Right lobe of liver (tissue), 6 donors: ENCODE results near the gene GPR158. TPM values are rescaled to one million over a fixed set of nuclear protein-coding genes. Genes with fewer than 3 reads are reported as not detected.
"Not testable (repeated sequence)": the region's sequence is repeated elsewhere in the genome, so short reads cannot be mapped to it uniquely, and the experiment has no call there.

Experiments used
- ATAC-seq, 4 donors: fragments of 200-7000 bp; cut with Tn5 transposase; one replicate each; pipeline ENCODE4 v1.9.1; 2020; ENCODE audit warnings: mild to moderate bottlenecking in 4 of 4, moderate library complexity in 4 of 4
- DNase-seq, 3 donors: peaks; one replicate each; pipeline ENCODE4 v3.0.0-alpha.2; 2020
- H3K27ac ChIP-seq, 3 donors: fragments of 200-600 bp; one replicate each; pipeline ENCODE4 v1.8.0; 2022
- H3K27me3 ChIP-seq, 2 donors: fragments of 200-600 bp; one replicate each; pipeline ENCODE4 v1.8.0; 2022
- H3K36me3 ChIP-seq, 4 donors: fragments of 200-600 bp; sonication (generic) in 1 of 4; one replicate each; pipeline versions ENCODE4 v1.5.1 to v1.8.0; 2017 to 2022; ENCODE audit warnings: control low read depth in 1 of 4
- H3K4me1 ChIP-seq, 4 donors: fragments of 200-600 bp; sonication (generic) in 1 of 4; one replicate each; pipeline versions ENCODE4 v1.5.1 to v1.8.0; 2017 to 2022; ENCODE audit warnings: control low read depth in 1 of 4
- H3K4me3 ChIP-seq, 3 donors: fragments of 200-600 bp; one replicate each; pipeline ENCODE4 v1.8.0; 2022
- H3K9me3 ChIP-seq, 4 donors: fragments of 200-600 bp; sonication (generic) in 1 of 4; one replicate each; pipeline versions ENCODE4 v1.5.1 to v1.8.0; 2017 to 2022; ENCODE audit warnings: control low read depth in 1 of 4
- CTCF ChIP-seq, 4 donors: fragments of 200-600 bp in 3 of 4; fragments of 450-650 bp in 1 of 4; IDR thresholded peaks; one replicate each; pipeline versions ENCODE4 v1.5.1 to v1.8.0; 2016 to 2022; ENCODE audit warnings: antibody characterized with exemption in 4 of 4, mild to moderate bottlenecking in 2 of 4
- POLR2A ChIP-seq: fragments of 450-650 bp; IDR thresholded peaks from one replicate; pipeline ENCODE4 v1.6.1; 2017; ENCODE audit warnings: antibody characterized with exemption, mild to moderate bottlenecking
- WGBS: methylation state at CpG from one replicate; pipeline ENCODE4 v1.1.6; 2018; ENCODE audit warnings: low coverage, low lambda C conversion rate; ENCODE audit not compliant: insufficient coverage; ENCODE audit errors: missing lambda C conversion rate; 5-methylcytosine and 5-hydroxymethylcytosine counted together
- intact Hi-C, 2 donors: fragments of 100-400 bp; cut with DNase I; formaldehyde crosslinking; loops; one replicate each; pipeline versions ENCODE4 v1.11.2 to v1.14.1; 2022
- total RNA-seq, 6 experiments: library from RNA; depleted of rRNA in 2 of 6; stranded (reverse); fragments of >200 nt in 2 of 6; fragmentation: NEBNext Ultra II Directional in 3 of 6; extraction: Animal tissue kit (Norgen Biotek cat#: 25700) in 3 of 6; gene quantifications; one replicate each; pipeline versions ENCODE4 v1.1.0 to v1.2.4, GENCODE V29; 2016 to 2023
- donor health status: DM: no; HTN: yes; CAD: no.
- donor health status: DM: no; HTN: no; CAD: no.
- donor health status: DM: no; HTN: no; CAD: no.
- donor health status: DM: no; HTN: yes; CAD: no.
- donor health status: DM: no; HTN: yes; CAD: no.

Gene GPR158
- total RNA-seq, 6 experiments from 2014 or later = 0.04 to 0.14 TPM; not detected in 4

- WGBS = 36% methylated on average over 3 of the region's 3 CpGs
These were observed 133.5 kb downstream of the GPR158 start for GRCh38 chr10:25308278-25308677.

GRCh38 chr10:25317596-25318211, 142.9 kb downstream of the GPR158 start:
- intact Hi-C loops, DNase-seq, ATAC-seq, H3K27ac ChIP-seq, H3K4me1 ChIP-seq, H3K4me3 ChIP-seq, H3K27me3 ChIP-seq, H3K36me3 ChIP-seq, H3K9me3 ChIP-seq: not testable (repeated sequence)
- 63% methylated on average over 9 of the region's 9 CpGs for WGBS

More at GRCh38 chr10:25308278-25308677, 133.5 kb downstream of the GPR158 start:
- ATAC-seq = no peak
- no peak for DNase-seq
- H3K27me3 ChIP-seq = no peaks in the 10 kb centered on the region
- no peaks in the 10 kb centered on the region for H3K36me3 ChIP-seq
- TF ChIP-seq CTCF (IDR thresholded peaks at IDR 0.05) = no peak
- H3K4me3 ChIP-seq = no peak overlapping the region
- intact Hi-C loops = no loop called here
- no peak overlapping the region for H3K27ac ChIP-seq
- H3K4me1 ChIP-seq = no peaks in the 10 kb centered on the region
- no peaks in the 10 kb centered on the region for H3K9me3 ChIP-seq

- TF ChIP-seq CTCF (IDR thresholded peaks at IDR 0.05) (no peak), POLR2A (no peak)
- Histone ChIP-seq H3K4me3 (no peak overlapping the region), H3K27me3 (no peaks in the 10 kb centered on the region), H3K36me3 (no peaks in the 10 kb centered on the region), H3K4me1 (no peaks in the 10 kb centered on the region), H3K9me3 (no peaks in the 10 kb centered on the region), H3K27ac (no peak overlapping the region)
- intact Hi-C loops = no loop called here
- WGBS = 27% methylated on average over 3 of the region's 3 CpGs
- ATAC-seq (no peak), DNase-seq (no peak)
These were observed 152.5 kb downstream of the GPR158 start for GRCh38 chr10:25327273-25327672.

GRCh38 chr10:25328361-25328760, 153.6 kb downstream of the GPR158 start:
- Histone ChIP-seq H3K9me3 (no peaks in the 10 kb centered on the region), H3K4me3 (no peak overlapping the region), H3K27ac (no peak overlapping the region), H3K36me3 (no peaks in the 10 kb centered on the region), H3K4me1 (no peaks in the 10 kb centered on the region), H3K27me3 (no peaks in the 10 kb centered on the region)
- 54% methylated on average over 3 of the region's 3 CpGs for WGBS
- ATAC-seq = no peak
- DNase-seq = no peak
- TF ChIP-seq CTCF (IDR thresholded peaks at IDR 0.05) = no peak
- no peak for TF ChIP-seq POLR2A
- intact Hi-C loops = no loop called here

GRCh38 chr10:25329587-25329986, 154.8 kb downstream of the GPR158 start:
- H3K27ac ChIP-seq, intact Hi-C loops, DNase-seq, H3K27me3 ChIP-seq, H3K4me1 ChIP-seq, H3K36me3 ChIP-seq, H3K9me3 ChIP-seq, ATAC-seq, H3K4me3 ChIP-seq: not testable (repeated sequence)
- WGBS = 75% methylated on average over 5 of the region's 5 CpGs

GRCh38 chr10:25334445-25334844, 159.6 kb downstream of the GPR158 start:
- Histone ChIP-seq H3K9me3 (no peaks in the 10 kb centered on the region), H3K4me1 (no peaks in the 10 kb centered on the region), H3K27ac (no peak overlapping the region), H3K4me3 (no peak overlapping the region), H3K36me3 (no peaks in the 10 kb centered on the region), H3K27me3 (no peaks in the 10 kb centered on the region)
- DNase-seq (no peak), ATAC-seq (no peak)
- no peak for TF ChIP-seq CTCF (IDR thresholded peaks at IDR 0.05)
- no peak for TF ChIP-seq POLR2A
- intact Hi-C loops = no loop called here
- 57% methylated on average over 2 of the region's 2 CpGs for WGBS
